GM18499 (cell line): ENCODE results near the gene SOX1.

Experiments used
- ATAC-seq: cut with Tn5 transposase; IDR thresholded peaks from one replicate; pipeline ENCODE4 v1.9.1; 2021; ENCODE audit warnings: moderate number of reproducible peaks; ENCODE audit not compliant: insufficient read depth, unreplicated experiment

Gene SOX1

DNA sequence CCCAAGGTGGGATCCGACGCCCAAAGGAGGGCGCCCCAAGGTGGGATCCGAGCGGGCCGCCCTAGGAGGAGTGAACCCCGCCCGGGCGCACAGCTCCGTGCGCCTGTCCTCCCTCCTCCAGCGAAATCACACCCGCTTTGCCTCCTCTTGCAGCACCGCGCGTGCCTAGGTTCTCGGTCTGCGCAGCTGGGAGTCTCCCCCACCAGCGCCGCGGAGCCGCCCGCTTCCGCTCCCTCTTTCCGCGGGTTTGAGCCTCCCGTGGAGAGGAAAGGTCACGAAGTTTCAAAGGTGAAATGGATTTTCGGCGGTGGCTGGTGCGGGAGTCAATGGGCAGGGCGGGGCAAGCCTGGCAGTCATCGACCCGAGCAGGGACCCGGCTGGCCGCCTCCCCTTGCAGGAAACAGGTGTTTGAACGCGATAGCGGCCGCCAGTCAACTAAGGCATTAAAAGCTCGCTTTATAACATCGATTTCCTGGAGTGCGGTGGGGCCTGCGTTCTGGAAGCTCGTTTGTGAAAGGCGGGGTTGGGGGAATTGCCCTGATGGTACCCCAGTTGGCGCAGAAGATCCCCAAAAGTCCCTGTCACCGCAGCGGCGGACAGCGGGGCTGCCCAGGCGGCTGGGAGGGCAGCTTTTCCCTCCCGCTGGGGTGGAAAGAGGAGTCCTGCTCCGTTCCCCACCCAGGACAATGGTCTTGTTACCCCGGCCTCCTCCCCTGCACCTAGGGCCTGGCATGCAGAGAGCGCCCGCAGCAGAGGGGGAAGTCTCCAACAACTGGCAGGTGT lies 9.0 kb upstream of the SOX1 start:
- no peak for ATAC-seq

DNA sequence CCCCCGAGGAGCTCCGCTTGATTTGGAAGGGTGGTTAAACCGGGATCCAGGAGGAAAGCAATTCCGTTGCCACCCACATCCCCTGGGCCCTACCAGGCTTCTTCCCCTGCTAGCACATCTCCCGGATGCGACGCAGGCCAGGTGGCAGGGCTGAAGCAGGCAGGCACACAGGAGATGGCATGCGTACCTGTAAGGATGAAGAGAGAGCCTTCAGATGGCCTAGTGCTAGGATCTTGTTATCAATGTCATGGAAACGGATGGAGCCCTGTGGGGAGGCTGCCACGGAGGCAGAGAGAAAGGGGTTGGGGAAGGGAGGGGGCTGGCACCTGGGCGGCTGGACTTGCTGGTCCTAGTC lies 8.5 kb upstream of the SOX1 start:
- no peak for ATAC-seq

DNA sequence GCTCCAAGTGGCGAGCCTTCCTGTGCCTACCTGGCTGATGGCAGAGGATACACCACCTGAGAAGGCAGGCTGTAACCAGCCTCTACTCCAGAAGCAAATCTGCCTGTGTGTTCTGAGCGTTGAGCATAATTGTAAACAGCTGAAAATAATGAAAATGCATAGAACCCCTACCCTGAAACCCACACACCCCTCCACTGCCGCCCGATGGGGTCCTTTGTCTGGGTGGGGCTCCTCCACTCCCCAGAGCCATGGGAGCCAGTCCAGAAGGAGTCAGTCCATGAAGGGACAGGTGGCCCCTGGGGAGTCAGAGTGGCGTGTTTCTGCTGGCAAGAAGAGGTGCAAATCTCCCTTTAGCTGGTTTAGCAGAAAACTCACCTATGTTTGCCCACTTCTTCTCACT lies 8.0 kb upstream of the SOX1 start:
- no peak for ATAC-seq

DNA sequence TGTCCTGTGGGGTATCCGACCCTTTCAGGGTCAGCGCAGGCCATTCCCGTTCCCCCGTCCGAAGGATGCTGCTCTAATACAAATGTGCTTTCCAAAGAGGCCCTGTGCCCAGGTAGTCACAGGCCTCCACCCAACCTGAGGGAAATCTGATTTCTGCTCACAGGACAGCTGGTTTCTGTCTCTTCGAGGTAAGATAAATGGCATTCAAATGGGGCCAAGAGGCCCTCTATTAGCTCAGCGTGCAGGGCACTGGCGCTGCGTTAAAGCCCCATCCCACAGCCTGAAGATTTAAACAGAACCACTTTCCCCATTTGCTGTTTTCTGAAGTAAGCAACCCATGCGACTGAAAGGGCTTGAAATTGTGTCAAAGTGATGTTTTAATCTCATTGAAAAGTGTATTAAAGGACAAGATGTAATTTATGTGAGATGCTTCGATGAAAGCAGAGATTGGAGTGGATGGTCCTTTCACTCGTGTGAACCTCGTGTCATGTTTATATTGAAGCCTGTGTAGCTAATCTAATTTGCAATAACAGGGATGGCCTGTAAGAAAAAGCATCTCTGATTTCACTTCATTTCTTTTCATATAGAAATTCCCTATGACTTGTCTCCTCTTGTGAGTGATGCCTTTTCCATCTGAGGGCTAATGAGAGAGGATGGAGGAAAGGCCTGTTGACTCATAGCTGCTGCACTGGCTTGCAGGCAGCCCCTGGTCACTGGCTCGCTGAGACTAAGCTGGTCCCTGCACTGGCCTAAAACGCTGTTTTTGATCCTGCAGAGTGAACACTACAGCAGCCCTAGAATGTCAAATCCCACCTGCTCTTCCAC lies 7.3 kb upstream of the SOX1 start:
- ATAC-seq, result no peak

DNA sequence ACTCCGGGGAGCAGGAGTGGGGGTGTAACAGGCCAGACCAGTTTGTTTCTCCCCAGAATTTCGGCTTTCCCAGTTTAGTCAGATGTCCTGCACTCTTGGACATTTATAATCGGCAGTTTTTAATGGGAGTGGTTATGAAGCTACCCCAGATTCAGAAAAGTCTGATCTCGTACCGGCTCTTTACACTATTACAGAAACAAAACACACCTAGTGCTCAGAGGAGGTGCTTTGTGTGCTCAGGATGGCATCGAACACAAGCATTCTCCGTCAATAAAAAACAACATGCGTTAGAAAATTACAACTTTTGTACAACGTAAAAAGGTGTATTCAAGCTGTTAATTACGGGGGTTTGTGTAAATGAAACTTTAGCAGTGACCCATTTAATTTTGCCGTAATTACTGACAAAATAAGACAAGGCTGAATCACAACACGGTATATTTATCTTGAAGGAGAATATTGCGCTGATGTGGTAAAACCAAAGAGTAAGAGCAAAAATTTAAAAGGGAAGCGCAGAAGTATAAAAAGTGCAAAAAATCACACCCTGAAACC lies 6.6 kb upstream of the SOX1 start:
- ATAC-seq, result no peak

DNA sequence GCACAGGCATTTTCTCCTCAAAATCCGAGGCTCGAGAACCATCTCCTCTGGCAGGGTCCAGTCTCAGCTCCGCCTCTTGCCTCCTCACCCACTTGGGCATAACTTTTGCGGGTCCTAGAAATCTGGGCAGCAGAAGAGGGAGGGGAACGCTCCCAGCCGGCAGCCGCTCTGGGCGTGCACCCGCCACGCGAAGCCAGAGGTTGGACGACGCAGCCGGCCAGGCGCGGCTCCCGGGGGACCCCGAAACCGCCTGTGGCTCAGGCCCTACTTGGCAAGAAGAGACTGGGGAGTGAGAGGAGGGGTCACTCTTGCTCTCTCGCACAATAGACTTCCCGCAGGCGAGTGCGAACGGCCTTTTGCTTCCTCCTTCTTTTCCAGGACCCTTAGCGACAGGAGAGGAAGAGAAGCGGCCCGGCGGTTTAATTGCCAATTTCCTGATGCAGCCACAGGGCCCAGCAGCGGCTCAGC lies 6.0 kb upstream of the SOX1 start:
- ATAC-seq, result no peak

DNA sequence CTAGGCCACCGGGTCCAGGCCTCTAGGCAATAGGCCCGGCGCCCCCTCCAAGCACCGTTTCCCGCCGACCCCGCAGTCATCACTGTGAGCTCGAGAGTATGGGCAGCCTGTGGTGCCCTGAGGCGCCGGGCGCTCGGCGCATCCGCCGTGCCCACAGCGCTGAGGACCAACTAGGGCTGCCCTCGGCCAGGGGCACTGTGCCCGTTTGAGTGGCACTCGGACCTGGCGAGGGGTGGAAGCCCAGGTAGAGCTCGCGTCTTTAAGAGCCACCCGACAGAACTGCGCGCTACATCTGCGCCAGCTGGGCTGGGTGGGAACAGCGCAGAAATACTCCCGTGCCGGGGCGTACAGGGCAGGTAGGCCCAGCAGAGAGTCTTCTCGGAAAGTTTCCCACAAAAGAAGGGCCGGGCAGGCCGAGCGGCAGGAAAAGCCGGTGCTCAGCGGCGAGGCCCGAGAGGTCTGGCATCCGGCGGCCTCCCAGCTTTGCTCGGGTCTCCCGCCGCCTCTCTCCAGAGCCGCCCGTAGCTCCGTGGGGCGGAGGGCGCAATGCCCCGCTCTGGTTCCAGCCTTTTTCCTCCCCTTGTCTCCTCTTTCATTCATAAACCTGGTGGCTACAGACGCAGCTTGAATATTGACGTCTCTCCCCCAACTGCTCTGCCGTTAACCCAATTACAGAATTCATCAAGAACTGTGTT lies 5.4 kb upstream of the SOX1 start:
- no peak for ATAC-seq

DNA sequence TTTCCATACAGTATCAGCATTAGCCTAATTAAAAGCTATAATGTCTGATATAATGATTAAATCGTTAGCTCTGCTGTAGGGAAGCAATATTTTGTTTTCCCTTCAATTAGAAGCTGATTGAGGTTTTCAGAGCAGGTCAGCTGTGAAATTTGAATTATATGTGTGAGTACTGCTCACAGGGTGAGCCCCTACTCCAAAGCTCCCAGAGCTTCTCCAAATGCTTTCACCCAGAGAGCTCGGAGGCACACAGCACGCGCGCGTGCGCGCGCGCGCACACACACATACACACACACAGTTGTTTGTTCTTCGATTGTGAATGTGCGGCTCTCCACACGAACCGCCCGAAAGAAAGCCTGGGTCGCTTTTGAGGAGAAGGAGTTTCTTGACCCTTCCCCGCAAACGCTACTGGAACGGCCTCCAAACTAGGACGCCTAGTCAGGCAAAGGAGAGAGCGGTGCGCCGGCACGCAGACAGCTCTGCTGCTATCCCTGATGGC lies 4.8 kb upstream of the SOX1 start:
- no peak for ATAC-seq

DNA sequence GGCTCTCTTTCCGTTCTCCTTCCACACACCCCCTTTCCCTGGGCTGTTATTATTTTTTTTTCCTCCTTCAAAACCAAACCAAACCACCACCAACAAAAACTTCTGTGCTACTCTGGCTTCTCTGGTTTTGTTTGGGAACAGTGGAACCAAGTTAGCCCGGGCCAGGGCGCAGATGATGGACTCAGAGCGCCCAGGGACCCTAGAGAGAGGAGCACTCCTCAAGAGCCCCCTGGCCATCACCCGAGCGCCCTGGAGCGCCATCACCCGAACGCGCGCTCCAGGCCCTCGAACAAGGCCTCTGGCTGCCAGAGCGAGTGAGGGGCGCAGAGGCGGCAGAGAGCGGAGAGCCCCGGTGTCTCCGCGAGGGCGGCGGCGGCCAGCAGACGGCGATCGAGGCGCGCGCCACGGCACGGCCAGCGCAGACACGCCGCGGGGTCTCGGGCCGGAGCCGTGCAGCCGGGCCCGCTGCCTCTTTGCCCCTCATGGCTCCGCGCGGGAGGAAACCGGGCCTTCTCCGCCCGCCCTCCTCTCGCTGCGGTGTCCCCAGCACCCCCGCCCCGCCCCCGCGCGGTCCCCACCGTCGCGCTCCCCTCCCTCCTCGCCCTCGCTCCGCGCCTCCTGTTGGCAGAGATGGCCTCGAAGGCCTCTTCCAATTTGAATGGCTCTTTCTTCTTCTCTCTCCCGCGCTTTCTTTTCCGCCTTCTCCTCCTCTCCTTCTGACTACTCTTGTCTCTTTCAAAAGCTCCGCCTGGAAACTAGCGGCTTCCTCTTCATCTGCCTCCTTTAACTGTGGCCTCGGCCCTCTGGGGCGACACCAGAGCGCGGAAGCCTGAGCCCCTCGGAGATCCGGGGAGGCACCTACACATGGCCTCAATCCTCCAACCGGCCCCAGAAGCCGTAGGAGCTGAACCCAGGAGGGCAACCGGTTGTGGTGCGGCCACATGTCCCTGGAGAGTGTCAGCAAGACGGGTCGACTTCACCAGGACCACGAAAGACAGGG lies 4.1 kb upstream of the SOX1 start:
- no peak for ATAC-seq

DNA sequence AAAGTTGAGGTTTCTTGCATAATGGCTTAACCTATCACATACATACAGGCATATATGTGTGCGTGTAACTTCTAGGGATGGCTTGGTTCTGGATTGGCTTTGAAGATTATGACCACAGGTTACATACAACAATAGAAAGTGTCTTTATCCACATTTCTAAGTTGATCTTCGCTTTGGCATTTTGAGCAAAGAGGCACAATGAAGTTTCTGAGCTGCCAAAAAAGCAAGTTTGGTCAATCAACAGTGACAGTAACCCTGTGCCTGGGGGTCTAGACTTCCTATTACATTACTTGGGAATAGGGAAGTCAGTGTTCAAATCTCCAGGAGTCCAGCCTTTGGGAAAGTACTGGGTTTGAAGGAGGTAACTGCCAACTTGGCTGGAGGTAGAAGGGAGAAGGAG lies 3.1 kb upstream of the SOX1 start:
- no peak for ATAC-seq

DNA sequence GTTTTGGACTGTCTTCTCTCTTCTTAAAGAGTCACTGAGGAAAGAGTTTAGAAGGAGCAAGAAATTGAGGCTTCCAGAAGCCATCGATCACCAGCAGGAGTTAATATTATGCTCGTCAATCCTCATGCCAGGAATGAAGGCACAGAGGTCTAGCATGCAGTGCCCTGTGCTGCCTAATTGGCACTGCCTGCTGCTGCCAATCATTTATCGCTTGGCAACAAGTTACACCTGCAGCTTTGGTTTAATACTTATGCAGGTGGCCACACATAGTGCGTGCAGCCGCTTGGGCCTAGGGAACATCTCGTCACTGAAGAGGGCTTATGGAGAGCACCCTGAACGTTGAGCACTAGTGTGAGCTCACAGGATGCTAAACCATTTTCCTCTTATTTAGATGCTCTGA lies 2.7 kb upstream of the SOX1 start:
- no peak for ATAC-seq

DNA sequence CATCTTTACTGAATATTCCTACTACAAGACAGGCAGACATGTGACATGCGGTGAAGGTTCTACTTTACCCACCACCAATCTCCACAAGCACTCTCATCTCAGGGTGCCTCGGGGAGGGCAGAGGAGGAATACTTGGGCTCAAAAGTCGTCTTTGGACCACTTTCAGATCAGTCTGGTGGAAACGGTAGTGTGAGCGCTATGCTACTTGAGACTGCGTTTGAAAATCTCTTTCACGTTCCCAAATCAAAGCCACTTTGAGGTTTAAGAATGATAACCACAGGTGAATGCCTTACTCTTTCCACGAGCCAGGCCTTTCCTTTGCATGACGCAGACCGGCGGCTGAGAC lies 1.5 kb upstream of the SOX1 start:
- no peak for ATAC-seq

DNA sequence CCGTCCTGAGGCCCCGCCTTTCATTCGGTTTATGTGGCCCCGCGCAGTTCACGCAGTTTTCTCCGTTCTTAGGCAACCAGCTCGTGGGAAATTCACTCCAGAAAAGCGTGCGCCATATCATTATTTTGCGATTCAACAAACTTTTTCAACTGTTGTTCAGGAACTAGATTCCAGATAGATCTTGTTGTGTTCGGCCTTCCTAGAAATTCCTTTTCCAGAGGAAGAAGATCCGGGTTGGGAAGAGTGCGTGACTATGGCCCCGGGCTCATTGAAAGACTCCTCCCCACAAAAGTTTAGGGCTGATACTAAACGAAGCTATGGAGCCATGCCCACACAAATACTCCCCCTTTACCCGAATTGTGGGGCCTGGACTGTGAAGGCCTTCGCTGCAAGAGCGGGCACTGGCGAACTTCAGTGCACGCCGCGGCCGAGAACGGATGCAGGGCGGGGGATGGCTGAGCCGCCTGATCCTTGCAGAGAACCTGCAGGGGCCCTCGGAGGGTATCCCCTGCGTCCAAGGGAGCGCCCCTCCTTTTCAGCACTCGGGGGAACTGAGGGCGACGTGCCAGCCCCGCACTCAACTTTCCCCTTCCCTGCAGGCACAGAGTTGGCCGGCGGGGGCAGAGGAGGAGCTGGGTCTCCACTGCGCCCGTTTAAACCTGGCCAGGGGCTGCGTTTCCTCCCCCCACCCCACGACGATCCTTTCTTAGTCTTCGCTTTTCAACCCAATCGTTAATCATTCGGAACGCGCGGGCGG lies 904 bp upstream of the SOX1 start:
- no peak for ATAC-seq

DNA sequence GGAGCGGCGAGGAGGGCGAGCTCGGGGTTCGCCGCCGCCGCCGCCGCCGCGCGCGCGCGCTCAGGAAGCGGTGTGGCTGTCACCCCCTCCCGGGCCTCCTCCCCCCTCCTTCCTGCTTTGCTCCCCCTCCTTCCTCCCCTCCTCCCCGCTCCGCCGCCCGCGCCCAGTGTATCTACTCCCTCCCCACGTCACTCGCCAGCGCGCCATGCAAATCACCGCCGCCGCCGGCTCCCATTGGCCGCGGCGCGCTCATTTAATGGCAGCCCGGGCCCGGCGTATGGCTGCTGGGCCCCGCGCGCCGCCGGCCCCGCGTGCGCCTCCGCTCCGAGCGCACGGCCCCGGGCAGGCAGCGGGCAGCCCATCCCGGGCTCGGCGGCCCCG lies 335 bp upstream of the SOX1 start:
- ATAC-seq, result no peak

DNA sequence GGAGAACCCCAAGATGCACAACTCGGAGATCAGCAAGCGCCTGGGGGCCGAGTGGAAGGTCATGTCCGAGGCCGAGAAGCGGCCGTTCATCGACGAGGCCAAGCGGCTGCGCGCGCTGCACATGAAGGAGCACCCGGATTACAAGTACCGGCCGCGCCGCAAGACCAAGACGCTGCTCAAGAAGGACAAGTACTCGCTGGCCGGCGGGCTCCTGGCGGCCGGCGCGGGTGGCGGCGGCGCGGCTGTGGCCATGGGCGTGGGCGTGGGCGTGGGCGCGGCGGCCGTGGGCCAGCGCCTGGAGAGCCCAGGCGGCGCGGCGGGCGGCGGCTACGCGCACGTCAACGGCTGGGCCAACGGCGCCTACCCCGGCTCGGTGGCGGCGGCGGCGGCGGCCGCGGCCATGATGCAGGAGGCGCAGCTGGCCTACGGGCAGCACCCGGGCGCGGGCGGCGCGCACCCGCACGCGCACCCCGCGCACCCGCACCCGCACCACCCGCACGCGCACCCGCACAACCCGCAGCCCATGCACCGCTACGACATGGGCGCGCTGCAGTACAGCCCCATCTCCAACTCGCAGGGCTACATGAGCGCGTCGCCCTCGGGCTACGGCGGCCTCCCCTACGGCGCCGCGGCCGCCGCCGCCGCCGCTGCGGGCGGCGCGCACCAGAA lies 1.1 kb downstream of the SOX1 start:
- ATAC-seq, result no peak

DNA sequence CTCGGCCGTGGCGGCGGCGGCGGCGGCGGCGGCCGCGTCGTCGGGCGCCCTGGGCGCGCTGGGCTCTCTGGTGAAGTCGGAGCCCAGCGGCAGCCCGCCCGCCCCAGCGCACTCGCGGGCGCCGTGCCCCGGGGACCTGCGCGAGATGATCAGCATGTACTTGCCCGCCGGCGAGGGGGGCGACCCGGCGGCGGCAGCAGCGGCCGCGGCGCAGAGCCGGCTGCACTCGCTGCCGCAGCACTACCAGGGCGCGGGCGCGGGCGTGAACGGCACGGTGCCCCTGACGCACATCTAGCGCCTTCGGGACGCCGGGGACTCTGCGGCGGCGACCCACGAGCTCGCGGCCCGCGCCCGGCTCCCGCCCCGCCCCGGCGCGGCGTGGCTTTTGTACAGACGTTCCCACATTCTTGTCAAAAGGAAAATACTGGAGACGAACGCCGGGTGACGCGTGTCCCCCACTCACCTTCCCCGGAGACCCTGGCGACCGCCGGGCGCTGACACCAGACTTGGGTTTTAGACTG lies 1.7 kb downstream of the SOX1 start:
- ATAC-seq, result no peak

DNA sequence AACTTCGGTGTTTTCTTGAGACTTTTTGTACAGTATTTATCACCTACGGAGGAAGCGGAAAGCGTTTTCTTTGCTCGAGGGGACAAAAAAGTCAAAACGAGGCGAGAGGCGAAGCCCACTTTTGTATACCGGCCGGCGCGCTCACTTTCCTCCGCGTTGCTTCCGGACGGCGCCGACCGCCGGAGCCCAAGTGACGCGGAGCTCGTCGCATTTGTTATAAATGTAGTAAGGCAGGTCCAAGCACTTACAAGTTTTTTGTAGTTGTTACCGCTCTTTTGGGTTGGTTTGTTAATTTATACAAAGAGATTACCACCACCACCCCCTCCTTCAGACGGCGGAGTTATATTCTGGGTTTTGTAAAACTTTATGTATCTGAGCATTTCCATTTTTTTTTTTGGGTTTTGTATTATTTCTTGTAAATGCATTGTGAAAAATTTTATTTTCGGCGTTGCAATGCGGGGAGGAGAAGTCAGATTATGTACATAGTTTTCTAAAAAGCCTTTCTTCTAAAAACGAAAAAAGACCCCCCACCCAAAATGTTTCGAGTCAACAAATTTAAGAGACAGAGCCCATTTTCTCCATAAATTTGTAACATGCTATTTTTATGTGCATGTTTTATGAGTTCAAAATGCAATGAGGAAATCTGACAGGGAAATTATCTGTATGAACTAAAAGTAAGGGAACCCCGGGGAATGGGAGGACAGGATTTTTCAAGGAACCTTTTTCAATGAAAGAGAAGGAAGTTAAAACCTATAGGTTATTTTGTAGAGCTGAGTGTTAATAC lies 2.3 kb downstream of the SOX1 start:
- no peak for ATAC-seq
